ENCODE results near the gene MYO18B. TPM values are rescaled to one million over a fixed set of nuclear protein-coding genes. Genes with fewer than 3 reads are reported as not detected.

Gene MYO18B
- total and polyA plus RNA-seq, 2 of the 4 experiments (the other 2 are of a cell fraction), result under 0.01 TPM; not detected in 1

DNA sequence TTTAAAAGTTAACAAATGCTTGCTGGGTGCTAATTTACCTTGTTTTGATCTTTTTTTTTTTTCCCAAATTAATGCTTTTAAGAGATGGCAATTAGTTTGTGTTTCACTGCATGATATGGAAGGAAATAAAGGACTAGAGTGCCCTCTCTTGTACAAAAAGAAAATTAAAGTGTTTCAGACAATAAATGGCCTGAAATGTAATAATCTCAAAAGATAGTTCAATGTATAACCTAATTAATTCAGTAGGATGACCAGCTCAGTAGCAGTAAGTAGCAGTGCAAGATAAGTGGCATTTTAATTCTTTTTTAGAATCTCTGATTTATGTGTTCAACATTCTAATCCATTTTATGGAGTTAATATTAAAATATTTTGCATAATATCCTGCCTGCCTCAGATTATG, 39.9 kb upstream of the MYO18B start:
- intact Hi-C loops (cut with micrococcal nuclease) (loop anchor here (1.0 to 5.0 kb wide), 4 partner anchors 240 to 500 kb away; no protein-coding TSS in a partner anchor), dilution Hi-C loops (cut with HindIII; ENCODE audit: low sequenced_read_pairs, unreplicated experiment) (no loop called here), in situ Hi-C loops (cut with MboI; ENCODE audit: low sequenced_read_pairs) (loop anchor here (5.0 kb wide), 1 partner anchor 235 kb away; no protein-coding TSS in a partner anchor)
- H2AFZ ChIP-seq (replicated peaks; ENCODE audit: low read length, poor library complexity), result no peak overlapping the region
- no peaks in the 10 kb centered on the region for H3K4me1 ChIP-seq (ENCODE audit: control insufficient read depth, insufficient read depth, low read length)
- no peak overlapping the region for H3K23ac ChIP-seq (ENCODE audit: low read depth, low read length)
- H4K5ac ChIP-seq (ENCODE audit: low read depth, low read length), result no peak overlapping the region
- H2BK20ac ChIP-seq (ENCODE audit: low read depth, low read length), result no peak overlapping the region
- no peak overlapping the region for H2BK15ac ChIP-seq (ENCODE audit: low read depth, low read length)
- no TSS peak for BruUV-seq (replicated peaks)
- H3K4me2 ChIP-seq (ENCODE audit: low read depth, low read length), result no peak overlapping the region
- no peak overlapping the region for H4K8ac ChIP-seq (ENCODE audit: low read depth in 2 of 2, low read length in 2 of 2)
- H3K9ac ChIP-seq (ENCODE audit: low read depth, low read length), result no peak overlapping the region
- TF ChIP-seq CHD1 (IDR thresholded peaks at IDR 0.05; ENCODE audit: low read depth, low read length) (no peak), FOS (IDR thresholded peaks at IDR 0.05; ENCODE audit: low read depth, low read length) (no peak), MAFK (IDR thresholded peaks at IDR 0.05; ENCODE audit: low read depth, low read length) (no peak), NFE2L2 (IDR thresholded peaks at IDR 0.05; ENCODE audit: low read depth, low read length) (no peak), MXI1 (IDR thresholded peaks at IDR 0.05; ENCODE audit: borderline replicate concordance, low read depth, low read length) (no peak), ELK1 (IDR thresholded peaks at IDR 0.05; ENCODE audit: borderline replicate concordance, low read depth, low read length) (no peak), MAZ (IDR thresholded peaks at IDR 0.05; ENCODE audit: borderline replicate concordance, low read depth, low read length) (no peak), SMC3 (IDR thresholded peaks at IDR 0.05; ENCODE audit: low read depth, low read length) (peak; percentile 64), RCOR1 (IDR thresholded peaks at IDR 0.05; ENCODE audit: insufficient replicate concordance, low read length) (no peak), POLR2A (IDR thresholded peaks at IDR 0.05; ENCODE audit: low read depth, low read length) (no peak), BHLHE40 (IDR thresholded peaks at IDR 0.05; ENCODE audit: low read depth, low read length) (no peak), RFX5 (IDR thresholded peaks at IDR 0.05; ENCODE audit: low read depth, low read length) (no peak), RAD21 (IDR thresholded peaks at IDR 0.05; ENCODE audit: low read length) (peak; percentile 68), CTCF (conservative IDR thresholded peaks at IDR 0.05; ENCODE audit: low read depth, low read length) (peak; percentile 62), CEBPB (IDR thresholded peaks at IDR 0.05; ENCODE audit: low read depth, low read length) (no peak)
- TF ChIP-seq, protein P1, sequence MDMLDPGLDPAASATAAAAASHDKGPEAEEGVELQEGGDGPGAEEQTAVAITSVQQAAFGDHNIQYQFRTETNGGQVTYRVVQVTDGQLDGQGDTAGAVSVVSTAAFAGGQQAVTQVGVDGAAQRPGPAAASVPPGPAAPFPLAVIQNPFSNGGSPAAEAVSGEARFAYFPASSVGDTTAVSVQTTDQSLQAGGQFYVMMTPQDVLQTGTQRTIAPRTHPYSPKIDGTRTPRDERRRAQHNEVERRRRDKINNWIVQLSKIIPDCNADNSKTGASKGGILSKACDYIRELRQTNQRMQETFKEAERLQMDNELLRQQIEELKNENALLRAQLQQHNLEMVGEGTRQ (IDR thresholded peaks at IDR 0.05; ENCODE audit: low read depth, low read length), result no peak
- no peak overlapping the region for H2BK120ac ChIP-seq (ENCODE audit: low read depth, low read length)
- CTCF ChIA-PET, result interaction anchor here (0.6 kb wide), 1 partner anchor 239 kb away, joined by 3 read pairs; no protein-coding TSS in a partner anchor
- no peak overlapping the region for H3K14ac ChIP-seq (replicated peaks; ENCODE audit: low read depth, low read length)
- no peaks in the 10 kb centered on the region for H4K20me1 ChIP-seq (ENCODE audit: insufficient read depth, low read length)
- no peak overlapping the region for H4K91ac ChIP-seq (ENCODE audit: insufficient read depth, low read depth, low read length)
- ATAC-seq (ENCODE audit: low read depth) (peak; percentile 56; the same call in 1 of the 2 replicates), DNase-seq (peak; percentile 29)
- no peak overlapping the region for H3K56ac ChIP-seq (ENCODE audit: extremely low read depth, insufficient read depth, low read length)
- no peak overlapping the region for H3K18ac ChIP-seq (ENCODE audit: low read depth, low read length)
- no peak overlapping the region for H2AK9ac ChIP-seq (replicated peaks; ENCODE audit: low read depth, low read length, poor library complexity)
- POLR2A ChIA-PET (ENCODE audit: unreplicated experiment), result no interaction called here
- no peaks in the 10 kb centered on the region for H3K27me3 ChIP-seq (ENCODE audit: control insufficient read depth, insufficient read depth, low read length)
- no peak overlapping the region for H2BK5ac ChIP-seq (ENCODE audit: low read depth, low read length, poor library complexity, severe bottlenecking)
- H3K36me3 ChIP-seq (ENCODE audit: control insufficient read depth, insufficient read depth, low read length), result no peaks in the 10 kb centered on the region
- H3K27ac ChIP-seq (ENCODE audit: insufficient read depth, low read length), result no peak overlapping the region
- H3K79me1 ChIP-seq (ENCODE audit: low read depth in 1 of 2, low read length in 2 of 2), result no peaks in the 10 kb centered on the region
- H3K9me1 ChIP-seq (ENCODE audit: insufficient read depth, low read length), result no peaks in the 10 kb centered on the region
- no peaks in the 10 kb centered on the region for H3K9me3 ChIP-seq (ENCODE audit: control insufficient read depth, insufficient read depth, low read length)
- H3K4me3 ChIP-seq (ENCODE audit: insufficient read depth, low read depth, low read length), result no peak overlapping the region
- no peak overlapping the region for H3K4ac ChIP-seq (ENCODE audit: low read depth, low read length)
- H2AK5ac ChIP-seq (ENCODE audit: low read depth, low read length), result no peak overlapping the region
